ENCODE data around the gene FZD4. TPM values are rescaled to one million over a fixed set of nuclear protein-coding genes. Genes with fewer than 3 reads are reported as not detected.
"Not testable (repeated sequence)": the region's sequence is repeated elsewhere in the genome, so short reads cannot be mapped to it uniquely, and the experiment has no call there.

The FZD4 gene
- total RNA-seq, 2 donors from 2014 or later: 25.4 to 54.4 TPM

DNA sequence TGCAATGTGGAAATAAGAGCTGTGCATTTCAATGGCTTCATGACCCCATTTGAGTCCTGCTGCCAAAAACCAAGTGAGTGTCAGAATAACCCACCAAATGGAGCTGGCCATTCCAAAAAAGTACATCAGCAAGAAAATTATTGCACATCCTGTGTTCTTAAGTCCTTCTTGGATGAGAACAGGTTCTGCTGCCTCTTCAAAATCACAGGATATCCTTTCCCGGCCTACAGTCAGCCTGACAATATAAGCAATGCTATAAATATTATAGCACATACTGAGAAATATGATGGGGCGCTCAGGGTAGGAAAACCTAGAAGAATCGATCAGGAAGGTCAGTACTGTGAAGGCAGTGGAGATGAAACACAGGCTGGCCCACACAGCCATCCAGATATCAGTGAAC is 3.5 kb downstream of the FZD4 start:
- intact Hi-C loops (cut with DNase I): no loop called here
- Histone ChIP-seq H3K4me1 (peaks cover 44% of the 10 kb centered on the region), H3K36me3 (replicated peaks in 1 of 2; ENCODE audit: insufficient read depth in 1 of 2, low read depth in 2 of 2) (no peaks in the 10 kb centered on the region), H3K27ac (no peak overlapping the region), H3K4me3 (no peak overlapping the region), H3K9me3 (no peaks in the 10 kb centered on the region), H3K27me3 (no peaks in the 10 kb centered on the region)
- no peak for ATAC-seq
- TF ChIP-seq POLR2A (IDR thresholded peaks at IDR 0.05) (no peak), CTCF (IDR thresholded peaks at IDR 0.05) (no peak)
- no peak for DNase-seq
- WGBS, 2 donors: 79 to 88% methylated on average over 3 of the region's 3 CpGs

- intact Hi-C loops (cut with DNase I): no loop called here
- Histone ChIP-seq H3K36me3 (replicated peaks in 1 of 2; ENCODE audit: insufficient read depth in 1 of 2, low read depth in 2 of 2) (no peaks in the 10 kb centered on the region), H3K4me1 (peaks cover 43% of the 10 kb centered on the region), H3K27me3 (no peaks in the 10 kb centered on the region), H3K4me3 (no peak overlapping the region), H3K27ac (no peak overlapping the region), H3K9me3 (no peaks in the 10 kb centered on the region)
- 57 to 67% methylated on average over 5 of the region's 5 CpGs for WGBS, 2 donors
- no peak for TF ChIP-seq POLR2A (IDR thresholded peaks at IDR 0.05)
- TF ChIP-seq CTCF (IDR thresholded peaks at IDR 0.05): no peak
- DNase-seq (no peak), ATAC-seq (no peak)
Measured at GRCh38 chr11:86950661-86950995, 4.6 kb downstream of the FZD4 start.

DNA sequence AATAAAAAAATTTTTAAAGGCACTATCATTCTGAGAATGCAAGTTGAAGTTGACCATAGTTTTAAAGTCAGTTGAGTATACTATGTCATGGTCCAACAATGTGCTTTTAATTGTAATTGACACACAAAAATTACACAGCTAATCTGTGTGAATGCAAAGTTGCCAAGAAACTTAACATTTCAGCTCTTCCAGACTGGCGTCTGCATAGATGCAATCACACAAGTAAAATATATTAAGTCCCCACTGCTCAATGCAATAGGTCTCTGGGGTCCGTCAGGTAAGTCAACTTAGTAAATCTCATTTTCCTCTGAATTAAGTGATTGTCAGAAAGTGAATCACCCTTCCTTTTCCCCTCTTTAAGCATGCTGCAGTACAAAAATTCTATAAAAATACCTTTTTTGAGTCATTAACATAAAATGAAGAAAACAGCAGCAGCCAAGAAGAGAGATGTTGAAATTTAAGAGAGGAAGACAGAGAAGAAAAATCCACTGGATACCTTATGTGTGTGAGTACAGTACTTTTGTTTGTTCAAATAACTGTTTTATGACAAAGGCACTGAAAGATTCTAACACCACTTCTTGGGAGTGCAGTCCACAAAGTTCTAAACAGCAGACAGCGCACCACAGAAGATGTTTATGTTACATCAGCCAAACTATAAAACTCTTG is 5.1 kb downstream of the FZD4 start:
- no peak overlapping the region for H3K27ac ChIP-seq
- H3K36me3 ChIP-seq (replicated peaks in 1 of 2; ENCODE audit: insufficient read depth in 1 of 2, low read depth in 2 of 2): no peaks in the 10 kb centered on the region

GRCh38 chr11:86948733-86949132 is 6.5 kb downstream of the FZD4 start:
- no peaks in the 10 kb centered on the region for H3K36me3 ChIP-seq (replicated peaks in 1 of 2; ENCODE audit: insufficient read depth in 1 of 2, low read depth in 2 of 2)
- H3K9me3 ChIP-seq: no peaks in the 10 kb centered on the region
- no peak overlapping the region for H3K4me3 ChIP-seq
- DNase-seq (no peak), ATAC-seq (no peak)
- no peaks in the 10 kb centered on the region for H3K27me3 ChIP-seq
- WGBS, 2 donors: 72 to 91% methylated on average over 5 of the region's 5 CpGs
- H3K4me1 ChIP-seq: peaks cover 34% of the 10 kb centered on the region
- no peak for TF ChIP-seq POLR2A (IDR thresholded peaks at IDR 0.05)
- no peak for TF ChIP-seq CTCF (IDR thresholded peaks at IDR 0.05)
- intact Hi-C loops (cut with DNase I): loop anchor here (10.0 kb wide), 1 partner anchor 476 kb away; no protein-coding TSS in a partner anchor
- no peak overlapping the region for H3K27ac ChIP-seq

More for the DNA sequence above, 5.1 kb downstream of the FZD4 start:
- Histone ChIP-seq H3K4me3 (no peak overlapping the region), H3K9me3 (no peaks in the 10 kb centered on the region), H3K27me3 (no peaks in the 10 kb centered on the region), H3K4me1 (peaks cover 43% of the 10 kb centered on the region)
- DNase-seq (no peak), ATAC-seq (no peak)
- 74 to 81% methylated on average over 3 of the region's 3 CpGs for WGBS, 2 donors
- TF ChIP-seq POLR2A (IDR thresholded peaks at IDR 0.05) (no peak), CTCF (IDR thresholded peaks at IDR 0.05) (no peak)
- intact Hi-C loops (cut with DNase I): loop anchor here (10.0 kb wide), 1 partner anchor 475 kb away; no protein-coding TSS in a partner anchor

DNA sequence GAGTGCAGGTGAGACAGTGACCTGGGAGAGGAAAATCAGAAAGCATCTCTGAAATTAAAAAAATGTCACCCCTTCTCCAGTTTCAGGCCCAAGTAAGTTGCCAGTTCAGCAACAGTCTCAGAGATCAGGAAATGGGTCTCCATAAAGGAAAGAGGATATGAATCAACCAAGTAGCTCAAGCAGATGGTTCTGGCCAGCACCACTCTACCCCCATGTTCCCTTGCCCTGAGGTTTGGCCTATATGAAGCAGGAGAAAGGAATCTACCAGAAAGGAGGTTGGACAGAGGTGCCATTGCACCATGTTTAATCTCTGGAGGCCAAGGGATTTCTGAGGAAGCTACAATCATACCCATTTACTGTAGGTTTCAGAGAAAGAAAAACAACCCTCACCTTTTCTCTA is 7.7 kb downstream of the FZD4 start:
- DNase-seq: no peak
- Histone ChIP-seq H3K36me3 (replicated peaks in 1 of 2; ENCODE audit: insufficient read depth in 1 of 2, low read depth in 2 of 2) (no peaks in the 10 kb centered on the region), H3K27me3 (no peaks in the 10 kb centered on the region), H3K4me1 (peaks cover 24% of the 10 kb centered on the region), H3K9me3 (no peaks in the 10 kb centered on the region), H3K4me3 (no peak overlapping the region), H3K27ac (no peak overlapping the region)
- no peak for TF ChIP-seq POLR2A (IDR thresholded peaks at IDR 0.05)
- intact Hi-C loops (cut with DNase I): loop anchor here (10.0 kb wide), 1 partner anchor 477 kb away; no protein-coding TSS in a partner anchor
- no peak for ATAC-seq

DNA sequence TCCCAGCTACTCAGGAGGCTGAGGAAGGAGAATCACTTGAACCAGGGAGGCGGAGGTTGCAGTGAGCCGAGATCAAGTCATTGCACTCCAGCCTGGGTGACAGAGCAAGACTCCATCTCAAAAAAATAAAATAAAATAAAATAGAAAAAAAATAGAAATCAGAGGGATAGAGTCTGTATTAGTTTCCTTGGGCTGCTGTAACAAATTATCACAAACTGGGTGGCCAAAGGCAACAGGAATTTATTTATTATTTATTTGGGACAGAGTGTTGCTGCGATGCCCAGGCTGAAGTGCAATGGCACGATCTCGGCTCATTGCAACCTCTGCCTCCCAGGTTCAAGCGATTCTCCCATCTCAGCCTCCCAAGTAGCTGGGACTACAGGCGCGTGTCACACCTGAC is 11.7 kb downstream of the FZD4 start:
- 96 to 100% methylated on average over 8 of the region's 8 CpGs for WGBS, 2 donors
- H3K27ac ChIP-seq; H3K36me3 ChIP-seq (replicated peaks in 1 of 2; ENCODE audit: insufficient read depth in 1 of 2, low read depth in 2 of 2); ATAC-seq; H3K27me3 ChIP-seq; DNase-seq; H3K4me3 ChIP-seq; H3K9me3 ChIP-seq: not testable (repeated sequence)
- peaks cover 32% of the 10 kb centered on the region for H3K4me1 ChIP-seq
- intact Hi-C loops (cut with DNase I): loop anchor here (10.0 kb wide), 1 partner anchor 481 kb away; no protein-coding TSS in a partner anchor

All from body of pancreas (tissue), 4 donors.